ENCODE measurements around the gene FAM13A.

GRCh38 chr4:88820698-88821415, 236.1 kb downstream of the FAM13A start:
- TF ChIP-seq, protein P1, sequence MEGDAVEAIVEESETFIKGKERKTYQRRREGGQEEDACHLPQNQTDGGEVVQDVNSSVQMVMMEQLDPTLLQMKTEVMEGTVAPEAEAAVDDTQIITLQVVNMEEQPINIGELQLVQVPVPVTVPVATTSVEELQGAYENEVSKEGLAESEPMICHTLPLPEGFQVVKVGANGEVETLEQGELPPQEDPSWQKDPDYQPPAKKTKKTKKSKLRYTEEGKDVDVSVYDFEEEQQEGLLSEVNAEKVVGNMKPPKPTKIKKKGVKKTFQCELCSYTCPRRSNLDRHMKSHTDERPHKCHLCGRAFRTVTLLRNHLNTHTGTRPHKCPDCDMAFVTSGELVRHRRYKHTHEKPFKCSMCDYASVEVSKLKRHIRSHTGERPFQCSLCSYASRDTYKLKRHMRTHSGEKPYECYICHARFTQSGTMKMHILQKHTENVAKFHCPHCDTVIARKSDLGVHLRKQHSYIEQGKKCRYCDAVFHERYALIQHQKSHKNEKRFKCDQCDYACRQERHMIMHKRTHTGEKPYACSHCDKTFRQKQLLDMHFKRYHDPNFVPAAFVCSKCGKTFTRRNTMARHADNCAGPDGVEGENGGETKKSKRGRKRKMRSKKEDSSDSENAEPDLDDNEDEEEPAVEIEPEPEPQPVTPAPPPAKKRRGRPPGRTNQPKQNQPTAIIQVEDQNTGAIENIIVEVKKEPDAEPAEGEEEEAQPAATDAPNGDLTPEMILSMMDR (IDR thresholded peaks at IDR 0.05) = no peak
- TF ChIP-seq POLR2A (IDR thresholded peaks at IDR 0.05) (no peak), POLR2AphosphoS5 (IDR thresholded peaks at IDR 0.05) (no peak), EP300 (IDR thresholded peaks at IDR 0.05) (no peak)

Measured in suprapubic skin (tissue), 4 donors.